Bronchus fibroblast of lung (primary cell): ENCODE measurements around the gene TAF11L12. TPM values are rescaled to one million over a fixed set of nuclear protein-coding genes. Genes with fewer than 3 reads are reported as not detected.

Source experiments
- total RNA-seq: library from RNA; depleted of rRNA; stranded (reverse); fragments of >200 nt; gene quantifications from 2 replicates; pipeline ENCODE4 v1.2.3, GENCODE V29; 2015

TAF11L12 gene
- total RNA-seq, result not detected in 2 replicates

GRCh38 chr5:17610092-17610491 lies at the start of gene TAF11L12:
TSS of gene TAF11L12 (plus strand) at chr5:17610392.

GRCh38 chr5:17585658-17586057 lies 24.5 kb upstream of the TAF11L12 start, which contains the start of gene TAF11L7:
TSS of gene TAF11L7 (minus strand) at chr5:17585758.

GRCh38 chr5:17590860-17591259 lies 19.3 kb upstream of the TAF11L12 start, which contains the start of gene TAF11L8:
TSS of gene TAF11L8 (minus strand) at chr5:17590960.

GRCh38 chr5:17594255-17594654 lies 15.9 kb upstream of the TAF11L12 start, which contains the start of gene TAF11L9:
TSS of gene TAF11L9 (minus strand) at chr5:17594394.

GRCh38 chr5:17597728-17598127 lies 12.5 kb upstream of the TAF11L12 start, which contains the start of gene TAF11L10:
TSS of gene TAF11L10 (minus strand) at chr5:17597828.

GRCh38 chr5:17603880-17604279 lies 6.3 kb upstream of the TAF11L12 start, which contains the start of gene TAF11L11:
TSS of gene TAF11L11 (plus strand) at chr5:17604183.

GRCh38 chr5:17631788-17632187 lies 21.6 kb downstream of the TAF11L12 start, which contains the start of gene TAF11L13:
TSS of gene TAF11L13 (plus strand) at chr5:17632088.

GRCh38 chr5:17634160-17634559 lies 24.0 kb downstream of the TAF11L12 start, which contains the start of gene TAF11L14:
TSS of gene TAF11L14 (plus strand) at chr5:17634460.

Other genes with a start within 250 kb of the TAF11L12 start
- gene TAF11L2, start 112.2 kb upstream of the TAF11L12 start, total RNA-seq, result not detected in 2 replicates
- gene TAF11L3, start 92.0 kb upstream of the TAF11L12 start, total RNA-seq, result not detected in 2 replicates
- gene TAF11L4, start 88.6 kb upstream of the TAF11L12 start, total RNA-seq, result not detected in 2 replicates
- gene TAF11L5, start 85.2 kb upstream of the TAF11L12 start, total RNA-seq, result not detected in 2 replicates
- not detected in 2 replicates for gene TAF11L6, start 81.7 kb upstream of the TAF11L12 start, total RNA-seq
- gene TAF11L7, start 24.6 kb upstream of the TAF11L12 start, total RNA-seq, result not detected in 2 replicates
- not detected in 2 replicates for gene TAF11L8, start 19.4 kb upstream of the TAF11L12 start, total RNA-seq
- gene TAF11L9, start 16.0 kb upstream of the TAF11L12 start, total RNA-seq, result not detected in 2 replicates
- gene TAF11L10, start 12.6 kb upstream of the TAF11L12 start, total RNA-seq, result not detected in 2 replicates
- not detected in 2 replicates for gene TAF11L11, start 6.2 kb upstream of the TAF11L12 start, total RNA-seq
- gene TAF11L13, start 21.7 kb downstream of the TAF11L12 start, total RNA-seq, result not detected in 2 replicates
- not detected in 2 replicates for gene TAF11L14, start 24.1 kb downstream of the TAF11L12 start, total RNA-seq